ENCODE results near the gene SMIM5. TPM values are rescaled to one million over a fixed set of nuclear protein-coding genes. Genes with fewer than 3 reads are reported as not detected.
A peak's percentile ranks its signal among the peaks of the same experiment; 100 is the strongest.

Gene SMIM5
- total and polyA plus RNA-seq, 2 of the 13 experiments (the other 11 are each of a cell fraction or from before 2014, with no cell fraction given) = not detected

- peak; percentile 71 for TF ChIP-seq ZNF574 (CRISPR knock-in tag; IDR thresholded peaks at IDR 0.05)
- TF ChIP-seq FIP1L1 (IDR thresholded peaks at IDR 0.05; ENCODE audit: borderline replicate concordance, insufficient read depth, low read depth, low read length) = no peak
- TF ChIP-seq ZNF564 (CRISPR knock-in tag; IDR thresholded peaks at IDR 0.05) = peak; percentile 44; the same call in 1 of the 2 replicates
- TF ChIP-seq ZSCAN12 (CRISPR knock-in tag; IDR thresholded peaks at IDR 0.05) = no peak
- TF ChIP-seq RARA (CRISPR knock-in tag; IDR thresholded peaks at IDR 0.05) = no peak; the same call in 1 of the 2 replicates
- TF ChIP-seq KDM2A (CRISPR knock-in tag; IDR thresholded peaks at IDR 0.05; ENCODE audit: borderline replicate concordance, low read depth) = peak; percentile 60
- TF ChIP-seq ZNF782 (CRISPR knock-in tag; IDR thresholded peaks at IDR 0.05; ENCODE audit: borderline replicate concordance) = 0 out of 2 replicates have a peak, but pooled peaks have one; percentile 5
- TF ChIP-seq ZNF503 (CRISPR knock-in tag; IDR thresholded peaks at IDR 0.05) = no peak; the same call in 1 of the 2 replicates
- TF ChIP-seq KDM6A (CRISPR knock-in tag; IDR thresholded peaks at IDR 0.05; ENCODE audit: low read depth) = no peak
- no peak for TF ChIP-seq KDM5A (IDR thresholded peaks at IDR 0.05; ENCODE audit: borderline replicate concordance, low read length)
- no peak for TF ChIP-seq RBAK (CRISPR knock-in tag; IDR thresholded peaks at IDR 0.05)
- no peak for TF ChIP-seq ZBTB49 (CRISPR knock-in tag; IDR thresholded peaks at IDR 0.05; ENCODE audit: borderline replicate concordance)
- no peak for TF ChIP-seq LCORL (IDR thresholded peaks at IDR 0.05)
- no peak for TF ChIP-seq LCORL (CRISPR knock-in tag; IDR thresholded peaks at IDR 0.05)
- TF ChIP-seq ZNF12 (CRISPR knock-in tag; IDR thresholded peaks at IDR 0.05) = no peak
- no peak for TF ChIP-seq E2F2 (CRISPR knock-in tag; IDR thresholded peaks at IDR 0.05; ENCODE audit: borderline replicate concordance)
- no peak for TF ChIP-seq TCF12 (IDR thresholded peaks at IDR 0.05)
- 0 out of 2 replicates have a peak, but pooled peaks have one; percentile 11 for TF ChIP-seq TCF12 (CRISPR knock-in tag; IDR thresholded peaks at IDR 0.05)
Observed at GRCh38 chr17:75589012-75589918, 44.0 kb upstream of the SMIM5 start (continued).

All from HepG2 (cell line).